Peyer's patch (tissue), 4 donors: ENCODE measurements around the gene LRP11.

Source experiments
- CTCF ChIP-seq, 6 experiments: fragments of 450-650 bp in 4 of 6; fragments of 200-600 bp in 2 of 6; sonication (generic) in 1 of 6; IDR thresholded peaks; one replicate each; pipeline ENCODE4 v1.5.1; 2017 to 2019; ENCODE audit warnings: antibody characterized with exemption in 6 of 6, mild to moderate bottlenecking in 3 of 6, moderate library complexity in 1 of 6
- POLR2A ChIP-seq, 2 donors: fragments of 450-650 bp; IDR thresholded peaks; one replicate each; pipeline ENCODE4 v1.5.1; 2017; ENCODE audit warnings: antibody characterized with exemption in 2 of 2, mild to moderate bottlenecking in 2 of 2, moderate library complexity in 2 of 2

GRCh38 chr6:149905911-149906371 lies 41.8 kb upstream of the LRP11 start:
- TF ChIP-seq CTCF (IDR thresholded peaks at IDR 0.05): no peak
- TF ChIP-seq POLR2A (IDR thresholded peaks at IDR 0.05): no peak
